GM21825 (cell line): Measurements from ENCODE around the gene TEX101.
"Not testable (repeated sequence)": the region's sequence is repeated elsewhere in the genome, so short reads cannot be mapped to it uniquely, and the experiment has no call there.

Source experiments
- ATAC-seq: cut with Tn5 transposase; IDR thresholded peaks from one replicate; pipeline ENCODE4 v1.9.1; 2021; ENCODE audit warnings: mild to moderate bottlenecking, moderate library complexity; ENCODE audit not compliant: unreplicated experiment

TEX101 gene

DNA sequence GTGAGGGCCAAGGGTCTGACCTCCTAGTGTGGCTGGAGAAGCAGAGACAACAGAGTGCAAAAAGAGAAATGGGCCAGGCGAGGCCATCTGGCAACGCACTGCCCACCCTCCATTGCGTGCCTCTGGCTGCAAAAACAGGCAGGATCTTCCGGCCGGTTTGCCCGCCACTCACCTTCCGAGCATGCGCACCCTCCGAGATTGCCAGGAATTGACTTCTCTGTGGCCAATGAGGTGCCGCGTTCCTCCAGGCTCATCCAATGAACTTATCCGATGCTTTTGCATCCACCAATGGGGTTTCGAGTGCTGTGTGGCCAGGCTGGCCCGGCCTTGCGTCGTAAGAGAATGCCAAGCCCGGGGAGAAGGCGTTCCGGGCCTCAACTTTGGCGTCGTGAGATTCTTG is at the start of gene TEX101:
Gene TEX101, plus strand, starts transcription at position 337 of the 400 bp plus-strand sequence. CDS start 1,030 bp downstream, outside the sequence.
- no peak for ATAC-seq

DNA sequence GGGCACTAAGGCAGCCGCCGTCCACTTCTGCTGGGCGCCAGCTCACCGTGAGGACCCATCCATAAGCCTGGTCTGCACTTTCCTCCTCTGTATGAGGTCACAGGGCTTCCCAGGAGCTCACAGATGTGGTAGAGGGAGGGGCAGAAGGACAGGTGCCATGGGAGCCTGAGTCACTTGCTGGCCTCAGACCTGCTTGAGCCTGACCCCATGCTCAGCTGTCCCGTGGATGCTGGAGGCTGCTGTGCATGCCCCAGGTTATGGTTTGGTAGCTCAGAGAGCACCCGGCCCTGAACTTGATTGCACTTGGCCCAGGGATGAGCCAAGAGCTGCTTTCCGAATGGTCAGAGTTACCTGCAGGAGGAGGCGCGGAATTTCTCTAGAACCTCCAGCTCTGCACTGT is 49.0 kb upstream of the TEX101 start:
- ATAC-seq = not testable (repeated sequence)

DNA sequence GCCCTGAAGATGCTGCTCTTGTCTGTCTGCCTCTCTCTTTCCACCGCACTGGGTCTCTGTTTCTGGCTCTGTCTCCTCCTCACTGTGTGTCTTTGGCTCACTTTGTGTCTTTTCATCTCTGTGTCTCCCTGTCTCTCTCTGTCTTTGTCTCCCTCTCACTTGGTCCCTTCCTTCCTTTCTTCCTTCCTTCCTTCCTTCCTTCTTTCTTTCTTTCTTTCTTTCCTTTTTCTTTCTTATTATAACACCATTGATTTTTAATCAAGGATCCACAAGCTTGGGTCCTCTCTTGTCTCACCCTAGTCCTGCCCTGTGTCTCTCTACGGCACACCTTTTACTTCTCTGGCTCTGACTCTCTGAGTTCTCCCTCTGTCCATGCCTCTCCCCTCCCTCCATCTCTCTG is 46.9 kb upstream of the TEX101 start:
- ATAC-seq = no peak

DNA sequence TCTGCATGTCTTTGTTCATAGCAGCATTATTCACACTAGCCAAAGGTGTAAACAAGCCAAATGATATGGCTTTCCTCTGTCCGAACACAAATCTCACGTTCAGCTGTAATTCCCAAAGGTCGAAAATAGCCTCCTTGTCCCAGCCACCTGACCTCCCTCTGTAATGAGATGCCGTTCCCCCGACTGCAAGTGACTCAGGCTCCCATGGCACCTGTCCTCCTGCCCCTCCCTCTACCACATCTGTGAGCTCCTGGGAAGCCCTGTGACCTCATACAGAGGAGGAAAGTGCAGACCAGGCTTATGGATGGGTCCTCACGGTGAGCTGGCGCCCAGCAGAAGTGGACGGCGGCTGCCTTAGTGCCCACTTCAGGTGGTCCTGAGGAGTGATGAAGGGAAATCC is 45.8 kb upstream of the TEX101 start:
- not testable (repeated sequence) for ATAC-seq

DNA sequence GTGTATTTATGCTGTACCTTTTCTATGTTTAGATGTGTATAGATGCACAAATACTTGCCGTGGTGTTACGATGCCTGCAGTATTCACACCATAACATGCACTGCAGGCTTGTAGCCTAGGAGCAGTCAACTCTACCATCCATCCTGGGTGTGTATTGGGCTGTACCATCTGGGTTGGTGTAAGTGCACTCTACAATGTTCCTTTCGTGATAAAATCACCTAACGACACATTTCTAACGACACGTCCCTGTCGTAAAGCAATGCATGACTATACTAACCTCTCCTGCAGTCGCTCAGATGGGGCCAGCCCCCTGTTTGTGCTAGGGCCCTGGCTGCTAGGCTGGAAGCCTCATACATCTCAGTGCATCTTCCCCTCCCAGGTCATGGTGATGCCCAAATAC is 42.8 kb upstream of the TEX101 start:
- no peak for ATAC-seq

- no peak for ATAC-seq
These were observed 42.2 kb upstream of the TEX101 start for GRCh38 chr19:43372462-43372861.

DNA sequence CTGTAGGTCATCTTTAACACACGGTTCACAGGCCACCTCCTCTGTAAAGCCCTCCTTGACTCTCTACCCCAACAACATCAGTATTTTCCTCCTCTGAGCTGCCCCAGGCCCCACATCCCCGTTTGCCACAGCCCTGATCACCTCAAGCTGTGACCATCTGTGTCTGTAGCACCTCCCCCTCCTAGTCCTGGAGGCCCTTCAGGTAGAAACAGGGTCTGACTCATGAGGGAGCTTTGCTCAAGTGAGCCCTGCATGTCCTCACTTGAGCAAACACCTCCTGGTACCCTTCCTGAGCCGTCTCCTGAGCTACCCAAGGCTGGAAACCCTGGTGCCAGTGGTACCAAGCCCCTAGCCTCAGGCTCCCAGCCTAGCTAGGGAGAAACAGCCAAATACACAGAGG is 37.1 kb upstream of the TEX101 start:
- not testable (repeated sequence) for ATAC-seq

DNA sequence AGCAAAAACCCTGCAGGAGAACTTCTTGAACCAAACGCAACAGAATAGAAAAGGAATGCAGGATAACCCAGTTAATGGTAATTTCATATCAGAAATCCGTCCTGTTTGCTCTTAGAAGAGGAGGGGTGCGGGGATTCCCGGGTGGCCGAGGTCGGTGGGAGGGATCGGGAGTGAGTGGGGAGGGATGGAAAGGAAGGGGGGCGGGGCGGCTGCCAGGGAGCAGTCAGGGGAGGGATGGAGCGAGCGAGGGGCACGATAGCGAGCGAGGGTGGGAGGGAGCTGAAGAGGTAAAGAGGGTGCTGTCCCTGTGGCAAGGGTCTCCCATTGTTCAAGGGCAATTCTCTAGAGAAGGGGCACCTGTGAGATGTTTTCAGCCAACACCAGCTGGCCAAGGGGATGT is 34.7 kb upstream of the TEX101 start:
- ATAC-seq = no peak

- ATAC-seq = no peak
These were observed 33.8 kb upstream of the TEX101 start for GRCh38 chr19:43380771-43381386.

GRCh38 chr19:43382586-43383216 is 32.0 kb upstream of the TEX101 start:
- ATAC-seq = not testable (repeated sequence)

- ATAC-seq = not testable (repeated sequence)
These were observed 31.4 kb upstream of the TEX101 start for GRCh38 chr19:43383254-43383653.

- ATAC-seq = not testable (repeated sequence)
These were observed 30.9 kb upstream of the TEX101 start for GRCh38 chr19:43383759-43384158.

DNA sequence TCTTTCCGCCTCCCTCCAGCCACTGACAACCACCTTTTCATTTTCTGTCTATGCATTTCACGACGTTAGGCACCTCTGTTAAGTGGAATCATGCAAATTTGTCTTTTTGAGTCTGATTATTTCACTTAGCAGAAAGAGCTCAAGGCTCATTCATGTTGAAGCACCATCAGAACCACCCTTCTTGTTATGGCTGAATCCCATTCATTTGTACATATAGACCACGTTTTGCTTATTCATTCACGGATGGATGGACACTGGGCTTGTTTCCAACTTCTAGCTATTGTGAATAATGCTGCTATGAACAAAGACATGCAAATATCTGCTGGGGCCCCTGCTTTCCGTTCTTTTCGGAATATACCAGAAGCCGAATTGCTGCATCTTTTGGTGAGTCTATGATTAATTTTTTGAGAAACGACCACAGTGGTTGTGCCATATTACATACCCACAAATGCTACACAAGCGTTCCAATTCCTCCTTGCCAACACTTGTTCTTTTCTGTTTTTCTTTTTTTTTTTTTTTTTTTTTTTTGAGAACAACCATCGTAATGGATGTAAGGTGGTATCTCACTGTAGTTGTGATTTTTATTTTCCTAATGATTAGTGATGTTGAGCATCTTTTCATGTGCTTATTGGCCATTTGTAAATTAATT is 23.7 kb upstream of the TEX101 start:
- ATAC-seq = not testable (repeated sequence)

GRCh38 chr19:43391552-43391935 is 23.1 kb upstream of the TEX101 start:
- ATAC-seq = not testable (repeated sequence)

DNA sequence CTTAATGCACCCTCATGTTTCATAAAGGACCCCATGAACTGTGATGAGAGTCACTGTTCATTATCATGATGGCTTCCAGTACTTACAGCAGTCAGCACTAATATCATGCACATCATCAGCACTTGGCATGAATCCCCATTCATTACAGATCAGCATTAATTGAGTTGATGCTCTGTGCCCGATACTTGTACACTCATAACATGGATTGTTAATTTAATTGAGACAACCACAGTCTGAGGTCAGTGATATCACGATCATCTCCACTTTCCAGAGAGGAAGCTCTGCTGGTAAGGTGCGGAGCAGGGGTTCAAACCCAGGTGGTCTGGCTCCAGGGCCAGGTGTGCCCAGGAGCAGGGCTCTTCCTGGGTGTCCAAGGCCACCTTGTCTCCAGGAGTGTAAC is 21.2 kb upstream of the TEX101 start:
- ATAC-seq = not testable (repeated sequence)

DNA sequence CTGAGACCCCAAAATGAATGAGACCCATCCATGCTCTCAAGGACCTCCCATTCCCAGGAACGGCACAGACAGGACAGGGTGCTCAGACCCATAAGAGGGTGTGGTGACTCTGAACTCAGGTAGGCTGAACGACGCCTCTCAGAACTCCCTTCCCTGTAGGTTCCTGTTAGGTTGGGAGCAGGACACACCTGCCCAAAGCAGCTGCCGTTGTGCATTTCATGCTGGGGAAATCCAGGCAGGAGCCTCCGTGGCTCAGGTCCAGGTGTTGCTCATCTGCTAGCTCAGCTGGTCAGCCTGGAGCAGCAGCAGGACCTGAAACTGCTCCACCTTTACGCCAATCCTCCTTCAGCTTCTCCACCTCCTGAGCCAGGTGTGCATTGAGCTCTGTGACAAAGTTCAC is 19.1 kb upstream of the TEX101 start:
- no peak for ATAC-seq

- ATAC-seq = no peak
These were observed 8.4 kb upstream of the TEX101 start for GRCh38 chr19:43406297-43406696.

DNA sequence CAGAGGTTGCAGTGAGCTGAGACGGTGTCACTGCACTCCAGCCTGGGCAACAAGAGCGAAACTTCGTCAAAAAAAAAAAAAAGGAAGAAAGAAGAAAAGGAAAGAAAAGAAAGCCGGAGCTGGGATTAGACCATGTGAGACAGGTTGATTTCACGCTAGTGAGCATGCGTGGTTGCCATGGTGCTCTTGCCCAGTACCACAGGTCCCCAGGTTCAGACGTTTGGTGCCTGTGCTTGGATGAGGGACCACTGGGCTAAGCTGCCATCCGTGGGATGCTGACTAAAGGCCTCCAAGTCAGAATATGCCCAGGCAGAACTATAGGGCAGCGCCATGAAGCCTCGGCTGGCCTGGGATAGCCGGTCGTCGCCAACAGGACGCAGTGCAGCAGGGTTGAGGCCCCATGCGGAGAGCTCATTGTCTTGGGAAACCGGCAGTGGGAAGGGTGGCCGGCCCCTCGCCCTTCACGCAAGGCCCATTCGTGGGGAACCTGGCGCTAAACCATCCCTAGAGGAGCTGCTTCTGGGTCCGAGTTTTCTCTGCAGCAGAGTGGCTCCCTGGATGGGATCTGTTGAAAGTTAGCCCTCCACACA is 7.2 kb upstream of the TEX101 start:
- no peak for ATAC-seq

DNA sequence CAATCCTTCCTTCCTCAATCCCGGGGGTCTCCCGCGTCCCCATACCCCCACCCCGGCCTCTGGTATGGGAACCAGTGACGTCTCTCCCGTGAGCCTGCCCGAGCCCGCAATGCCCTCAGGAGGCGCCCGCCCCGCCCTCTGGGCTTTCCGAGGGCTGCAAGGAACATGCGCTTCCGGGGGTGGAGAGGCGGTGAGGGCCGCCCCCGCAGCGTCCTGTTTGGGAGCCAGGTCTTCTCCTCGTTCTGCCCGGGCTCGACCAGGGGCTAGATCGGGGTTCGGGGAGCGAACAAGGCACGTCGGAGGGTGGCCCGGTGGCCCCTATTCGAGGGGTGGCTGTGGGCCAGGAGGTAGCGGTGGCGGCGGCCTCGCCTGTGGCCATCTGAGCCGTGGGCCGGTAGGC is 6.6 kb upstream of the TEX101 start:
- no peak for ATAC-seq

- no peak for ATAC-seq
These were observed 5.3 kb upstream of the TEX101 start for GRCh38 chr19:43409415-43409814.

GRCh38 chr19:43412441-43412840 is 2.2 kb upstream of the TEX101 start:
- no peak for ATAC-seq
